RWPE1 (cell line): ENCODE results near the gene TEK.
"Not testable (repeated sequence)": the region's sequence is repeated elsewhere in the genome, so short reads cannot be mapped to it uniquely, and the experiment has no call there.

Experiments used
- CTCF ChIA-PET: fragments of 350-600 bp; sonication (Branson Sonifier 250); formaldehyde crosslinking; extraction: SDS; loops from one replicate; lab custom pipeline; 2021; lab: Yijun Ruan, JAX
- POLR2A ChIA-PET: fragments of 400-600 bp; formaldehyde crosslinking; extraction: SDS; loops from one replicate; lab custom pipeline; 2020; ENCODE audit warnings: antibody characterized with exemption; ENCODE audit not compliant: low non-redundant PET; lab: Yijun Ruan, JAX
- DNase-seq: peaks from one replicate; pipeline ENCODE4 v3.0.0; 2012; ENCODE audit warnings: low spot score
- H3K27ac ChIP-seq: fragments of 450-650 bp; 2 replicates; pipeline ENCODE4 v1.5.1; 2017
- CTCF ChIP-seq: fragments of 450-650 bp; conservative IDR thresholded peaks from 2 replicates; pipeline ENCODE4 v1.5.1; 2017; ENCODE audit warnings: low read depth, mild to moderate bottlenecking

The TEK gene

DNA sequence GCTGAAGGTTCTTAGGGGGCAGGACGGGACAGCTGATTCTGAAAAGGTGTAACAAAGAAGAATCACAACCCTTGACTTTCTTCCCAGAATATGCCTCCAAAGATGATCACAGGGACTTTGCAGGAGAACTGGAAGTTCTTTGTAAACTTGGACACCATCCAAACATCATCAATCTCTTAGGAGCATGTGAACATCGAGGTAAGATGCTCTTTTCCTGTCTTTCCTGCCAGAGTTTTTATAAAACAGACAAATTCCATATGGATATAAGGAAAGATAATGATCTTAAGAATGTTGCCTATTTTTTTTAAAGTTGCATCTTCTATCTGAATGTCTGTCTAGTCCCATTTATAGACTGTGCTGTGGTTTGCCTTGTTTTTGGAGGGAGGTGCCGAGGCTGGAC is 100.0 kb downstream of the TEK start:
- ChIA-PET POLR2A (no interaction called here), CTCF (no interaction called here)

DNA sequence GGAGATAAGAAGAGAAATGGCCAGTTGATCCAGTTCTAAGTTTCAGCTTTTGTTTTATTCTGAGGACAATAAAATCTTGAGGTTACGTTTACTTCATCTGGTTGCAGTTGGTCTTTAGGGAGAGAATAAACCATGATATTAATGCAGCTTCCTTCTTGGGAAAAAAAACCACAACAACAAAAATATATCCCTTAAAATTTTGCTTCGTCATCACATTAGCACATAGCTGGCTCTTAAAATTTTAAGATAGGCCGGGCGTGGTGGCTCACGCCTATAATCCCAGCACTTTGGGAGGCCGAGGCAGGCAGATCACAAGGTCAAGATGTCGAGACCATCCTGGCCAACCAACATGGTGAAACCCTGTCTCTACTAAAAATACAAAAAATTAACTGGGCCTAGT is 101.6 kb downstream of the TEK start:
- POLR2A ChIA-PET: no interaction called here
- CTCF ChIA-PET: interaction anchor here (0.7 kb wide), 1 partner anchor 379 kb away, joined by 5 read pairs; no protein-coding TSS in a partner anchor

More for the DNA sequence above, 100.0 kb downstream of the TEK start:
- no peak overlapping the region for H3K27ac ChIP-seq
- DNase-seq: no peak
- TF ChIP-seq CTCF: no peak

DNA sequence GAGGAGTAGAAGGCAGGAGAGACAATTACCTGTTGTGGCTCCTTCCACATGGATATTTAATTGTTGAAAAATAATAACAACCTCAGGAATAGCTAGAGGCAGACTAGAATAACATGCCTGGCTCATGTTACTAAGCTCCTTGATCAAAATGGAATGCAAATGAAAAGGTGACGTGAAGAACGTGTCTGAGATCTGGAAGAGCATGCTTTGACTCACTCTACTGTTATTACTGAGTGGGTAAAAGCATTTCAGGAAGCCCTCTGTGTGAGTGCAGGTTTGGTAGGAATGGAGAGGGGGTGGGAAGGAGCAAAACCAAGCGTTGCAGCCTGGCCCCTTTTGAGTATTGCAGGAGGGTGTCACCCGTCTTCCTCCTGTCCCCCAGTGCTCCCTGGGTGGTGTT is 103.2 kb downstream of the TEK start:
- no peak overlapping the region for H3K27ac ChIP-seq
- ChIA-PET CTCF (no interaction called here), POLR2A (no interaction called here)
- no peak for DNase-seq
- TF ChIP-seq CTCF: no peak

More for the DNA sequence above, 101.6 kb downstream of the TEK start:
- no peak overlapping the region for H3K27ac ChIP-seq
- no peak for TF ChIP-seq CTCF
- DNase-seq: no peak

DNA sequence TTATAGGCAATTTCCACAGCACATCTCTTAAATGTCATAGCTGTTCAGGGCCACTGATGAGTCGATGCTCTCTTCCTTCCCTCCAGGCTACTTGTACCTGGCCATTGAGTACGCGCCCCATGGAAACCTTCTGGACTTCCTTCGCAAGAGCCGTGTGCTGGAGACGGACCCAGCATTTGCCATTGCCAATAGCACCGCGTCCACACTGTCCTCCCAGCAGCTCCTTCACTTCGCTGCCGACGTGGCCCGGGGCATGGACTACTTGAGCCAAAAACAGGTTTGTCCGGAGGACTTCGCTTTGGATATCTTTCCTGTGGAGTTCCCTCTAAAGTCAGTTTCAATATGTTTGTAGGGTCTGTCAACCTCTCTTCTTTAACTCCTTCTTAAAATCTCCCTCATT is 103.6 kb downstream of the TEK start:
- no peak overlapping the region for H3K27ac ChIP-seq
- DNase-seq: no peak
- ChIA-PET POLR2A (no interaction called here), CTCF (no interaction called here)
- TF ChIP-seq CTCF: no peak

DNA sequence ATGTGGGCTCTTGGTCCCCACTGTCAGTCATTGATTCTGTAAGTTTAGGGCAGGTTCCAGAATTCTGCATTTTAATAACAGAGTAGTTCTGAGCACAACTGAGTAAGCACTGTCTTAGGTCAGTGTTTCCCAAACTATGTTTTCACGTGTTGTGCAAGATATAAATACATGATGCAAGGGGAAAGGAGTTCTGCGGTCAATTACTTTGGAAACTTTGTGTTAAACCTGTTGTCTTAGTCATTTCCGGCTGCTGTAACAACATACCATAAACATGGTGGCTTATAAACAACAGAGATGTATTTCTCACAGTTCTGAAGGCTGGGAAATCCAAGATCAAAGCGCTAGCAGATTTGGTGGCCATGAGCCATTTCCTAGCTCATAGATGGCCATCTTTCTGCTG is 118.2 kb downstream of the TEK start:
- no peak for TF ChIP-seq CTCF
- H3K27ac ChIP-seq: no peak overlapping the region
- DNase-seq: peak; percentile 54
- CTCF ChIA-PET: no interaction called here
- POLR2A ChIA-PET: no interaction called here

- H3K27ac ChIP-seq, POLR2A ChIA-PET, DNase-seq: not testable (repeated sequence)
- CTCF ChIA-PET: interaction anchor here (0.6 kb wide), 1 partner anchor 62 kb away, joined by 3 read pairs; no protein-coding TSS in a partner anchor
These were observed 130.6 kb downstream of the TEK start for GRCh38 chr9:27239648-27240047.

- DNase-seq: peak; percentile 71
- ChIA-PET CTCF (interaction anchor here (0.6 to 1.5 kb wide), 11 partner anchors 11 to 1526 kb away, joined by 3 to 4 read pairs (median 3); no protein-coding TSS in a partner anchor), POLR2A (no interaction called here)
- H3K27ac ChIP-seq: no peak overlapping the region
- TF ChIP-seq CTCF: peak; percentile 66
These were observed 138.7 kb downstream of the TEK start for GRCh38 chr9:27247756-27248155.
